ENCODE measurements around the gene SLC38A11. TPM values are rescaled to one million over a fixed set of nuclear protein-coding genes. Genes with fewer than 3 reads are reported as not detected.

Gene SLC38A11
- total and polyA plus RNA-seq, 2 of the 13 experiments (the other 11 are each of a cell fraction or from before 2014, with no cell fraction given) = 14.0 to 14.3 TPM

DNA sequence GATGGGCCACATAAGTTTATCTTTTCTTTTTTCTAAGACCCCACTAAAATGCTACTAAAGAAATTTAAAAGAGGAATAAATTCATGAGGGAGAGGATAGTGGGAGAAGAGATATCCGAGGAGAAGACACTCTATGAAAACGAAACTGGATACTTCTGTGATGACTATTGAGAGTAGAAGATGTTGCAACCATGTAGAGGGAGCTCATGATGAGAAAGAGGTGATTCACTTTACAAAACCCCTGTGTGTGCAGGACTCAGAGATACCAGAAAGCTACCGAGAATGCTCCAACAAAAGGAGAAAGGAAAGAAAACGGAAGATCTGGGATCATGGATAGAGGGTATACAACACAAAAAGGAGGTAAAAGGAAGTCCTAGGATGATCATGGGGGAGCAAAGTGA, 34.9 kb downstream of the SLC38A11 start (continued):
- TF ChIP-seq, protein P1, sequence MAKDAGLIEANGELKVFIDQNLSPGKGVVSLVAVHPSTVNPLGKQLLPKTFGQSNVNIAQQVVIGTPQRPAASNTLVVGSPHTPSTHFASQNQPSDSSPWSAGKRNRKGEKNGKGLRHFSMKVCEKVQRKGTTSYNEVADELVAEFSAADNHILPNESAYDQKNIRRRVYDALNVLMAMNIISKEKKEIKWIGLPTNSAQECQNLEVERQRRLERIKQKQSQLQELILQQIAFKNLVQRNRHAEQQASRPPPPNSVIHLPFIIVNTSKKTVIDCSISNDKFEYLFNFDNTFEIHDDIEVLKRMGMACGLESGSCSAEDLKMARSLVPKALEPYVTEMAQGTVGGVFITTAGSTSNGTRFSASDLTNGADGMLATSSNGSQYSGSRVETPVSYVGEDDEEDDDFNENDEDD (CRISPR knock-in tag; IDR thresholded peaks at IDR 0.05; ENCODE audit: borderline replicate concordance) = no peak
- no peak for TF ChIP-seq SOX13 (IDR thresholded peaks at IDR 0.05)
- peak in 1 of 2 experiments; percentile 40; a peak in 1 of 4 replicates for TF ChIP-seq SOX13 (CRISPR knock-in tag; conservative IDR thresholded peaks at IDR 0.05 in 1 of 2, IDR thresholded peaks at IDR 0.05 in 1 of 2)
- TF ChIP-seq ZNF260 (CRISPR knock-in tag; IDR thresholded peaks at IDR 0.05; ENCODE audit: borderline replicate concordance, low read depth) = no peak
- no peak for TF ChIP-seq POLR2A (IDR thresholded peaks at IDR 0.05; ENCODE audit: insufficient read depth in 1 of 2, low read depth in 2 of 2, low read length in 2 of 2)
- no peak for TF ChIP-seq DR1 (CRISPR knock-in tag; IDR thresholded peaks at IDR 0.05)
- no peak for TF ChIP-seq BORCS8-MEF2B (CRISPR knock-in tag; IDR thresholded peaks at IDR 0.05)
- no peak for TF ChIP-seq MBNL3 (CRISPR knock-in tag; conservative IDR thresholded peaks at IDR 0.05)
- TF ChIP-seq PLRG1 (conservative IDR thresholded peaks at IDR 0.05) = no peak
- no peak for TF ChIP-seq FIP1L1 (IDR thresholded peaks at IDR 0.05; ENCODE audit: borderline replicate concordance, insufficient read depth, low read depth, low read length)
- TF ChIP-seq ZNF251 (CRISPR knock-in tag; IDR thresholded peaks at IDR 0.05) = no peak
- TF ChIP-seq SNAI1 (CRISPR knock-in tag; IDR thresholded peaks at IDR 0.05; ENCODE audit: borderline replicate concordance) = no peak
- peak; percentile 70 for TF ChIP-seq JUND (CRISPR knock-in tag; IDR thresholded peaks at IDR 0.05)
- no peak for TF ChIP-seq ZNF567 (CRISPR knock-in tag; IDR thresholded peaks at IDR 0.05; ENCODE audit: borderline replicate concordance)
- TF ChIP-seq RAD21 (CRISPR knock-in tag; IDR thresholded peaks at IDR 0.05) = no peak
- no peak for TF ChIP-seq NFYB (CRISPR knock-in tag; IDR thresholded peaks at IDR 0.05)
- TF ChIP-seq, protein P2, sequence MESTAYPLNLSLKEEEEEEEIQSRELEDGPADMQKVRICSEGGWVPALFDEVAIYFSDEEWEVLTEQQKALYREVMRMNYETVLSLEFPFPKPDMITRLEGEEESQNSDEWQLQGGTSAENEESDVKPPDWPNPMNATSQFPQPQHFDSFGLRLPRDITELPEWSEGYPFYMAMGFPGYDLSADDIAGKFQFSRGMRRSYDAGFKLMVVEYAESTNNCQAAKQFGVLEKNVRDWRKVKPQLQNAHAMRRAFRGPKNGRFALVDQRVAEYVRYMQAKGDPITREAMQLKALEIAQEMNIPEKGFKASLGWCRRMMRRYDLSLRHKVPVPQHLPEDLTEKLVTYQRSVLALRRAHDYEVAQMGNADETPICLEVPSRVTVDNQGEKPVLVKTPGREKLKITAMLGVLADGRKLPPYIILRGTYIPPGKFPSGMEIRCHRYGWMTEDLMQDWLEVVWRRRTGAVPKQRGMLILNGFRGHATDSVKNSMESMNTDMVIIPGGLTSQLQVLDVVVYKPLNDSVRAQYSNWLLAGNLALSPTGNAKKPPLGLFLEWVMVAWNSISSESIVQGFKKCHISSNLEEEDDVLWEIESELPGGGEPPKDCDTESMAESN (CRISPR knock-in tag; conservative IDR thresholded peaks at IDR 0.05) = no peak
- no peak for TF ChIP-seq KDM5A (IDR thresholded peaks at IDR 0.05; ENCODE audit: borderline replicate concordance, low read length)
- no peak for TF ChIP-seq ZNF496 (CRISPR knock-in tag; IDR thresholded peaks at IDR 0.05; ENCODE audit: insufficient replicate concordance)
- TF ChIP-seq, protein P3, sequence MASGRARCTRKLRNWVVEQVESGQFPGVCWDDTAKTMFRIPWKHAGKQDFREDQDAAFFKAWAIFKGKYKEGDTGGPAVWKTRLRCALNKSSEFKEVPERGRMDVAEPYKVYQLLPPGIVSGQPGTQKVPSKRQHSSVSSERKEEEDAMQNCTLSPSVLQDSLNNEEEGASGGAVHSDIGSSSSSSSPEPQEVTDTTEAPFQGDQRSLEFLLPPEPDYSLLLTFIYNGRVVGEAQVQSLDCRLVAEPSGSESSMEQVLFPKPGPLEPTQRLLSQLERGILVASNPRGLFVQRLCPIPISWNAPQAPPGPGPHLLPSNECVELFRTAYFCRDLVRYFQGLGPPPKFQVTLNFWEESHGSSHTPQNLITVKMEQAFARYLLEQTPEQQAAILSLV (CRISPR knock-in tag; IDR thresholded peaks at IDR 0.05; ENCODE audit: borderline replicate concordance) = no peak
- no peak for TF ChIP-seq ZNF749 (CRISPR knock-in tag; IDR thresholded peaks at IDR 0.05; ENCODE audit: borderline replicate concordance)
- no peak for TF ChIP-seq SATB2 (CRISPR knock-in tag; IDR thresholded peaks at IDR 0.05)
- no peak for TF ChIP-seq RELA (CRISPR knock-in tag; IDR thresholded peaks at IDR 0.05)
- peak; percentile 63 for TF ChIP-seq ZNF792 (CRISPR knock-in tag; IDR thresholded peaks at IDR 0.05)
- TF ChIP-seq IKZF1 (IDR thresholded peaks at IDR 0.05) = no peak
- TF ChIP-seq, protein P4, sequence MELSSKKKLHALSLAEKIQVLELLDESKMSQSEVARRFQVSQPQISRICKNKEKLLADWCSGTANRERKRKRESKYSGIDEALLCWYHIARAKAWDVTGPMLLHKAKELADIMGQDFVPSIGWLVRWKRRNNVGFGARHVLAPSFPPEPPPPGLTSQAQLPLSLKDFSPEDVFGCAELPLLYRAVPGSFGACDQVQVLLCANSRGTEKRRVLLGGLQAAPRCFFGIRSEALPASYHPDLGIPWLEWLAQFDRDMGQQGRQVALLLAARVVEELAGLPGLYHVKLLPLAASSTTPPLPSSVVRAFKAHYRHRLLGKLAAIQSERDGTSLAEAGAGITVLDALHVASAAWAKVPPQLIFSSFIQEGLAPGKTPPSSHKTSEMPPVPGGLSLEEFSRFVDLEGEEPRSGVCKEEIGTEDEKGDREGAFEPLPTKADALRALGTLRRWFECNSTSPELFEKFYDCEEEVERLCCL (CRISPR knock-in tag; IDR thresholded peaks at IDR 0.05; ENCODE audit: borderline replicate concordance) = no peak
- TF ChIP-seq ZNF615 (CRISPR knock-in tag; IDR thresholded peaks at IDR 0.05; ENCODE audit: borderline replicate concordance) = no peak
- no peak for TF ChIP-seq YEATS2 (CRISPR knock-in tag; IDR thresholded peaks at IDR 0.05; ENCODE audit: borderline replicate concordance)
- no peak for TF ChIP-seq ZKSCAN1 (IDR thresholded peaks at IDR 0.05; ENCODE audit: low read length)

Data from HepG2 (cell line).